Testis (tissue), 3 donors: ENCODE measurements around the gene MIPEP. TPM values are rescaled to one million over a fixed set of nuclear protein-coding genes. Genes with fewer than 3 reads are reported as not detected.

Experiments
- DNase-seq: peaks from one replicate; pipeline ENCODE4 v3.0.0-alpha.2; 2019
- H3K27ac ChIP-seq, 2 donors: fragments of 200-600 bp; sonication (generic); one replicate each; pipeline ENCODE4 v1.5.1; 2019
- H3K27me3 ChIP-seq: fragments of 200-600 bp; sonication (generic); one replicate; pipeline ENCODE4 v1.5.1; 2019
- H3K36me3 ChIP-seq: fragments of 200-600 bp; sonication (generic); one replicate; pipeline ENCODE4 v1.5.1; 2017; ENCODE audit warnings: low read depth; ENCODE audit errors: missing control alignments
- H3K4me1 ChIP-seq: fragments of 200-600 bp; sonication (generic); one replicate; pipeline ENCODE4 v1.5.1; 2019
- H3K4me3 ChIP-seq, 2 donors: fragments of 200-600 bp; sonication (generic); one replicate each; pipeline ENCODE4 v1.5.1; 2017 to 2019
- H3K9me3 ChIP-seq: fragments of 200-600 bp; sonication (generic); one replicate; pipeline ENCODE4 v1.5.1; 2017
- POLR2A ChIP-seq: fragments of 450-650 bp; IDR thresholded peaks from one replicate; pipeline ENCODE4 v1.6.1; 2017; ENCODE audit warnings: antibody characterized with exemption, mild to moderate bottlenecking, moderate library complexity
- WGBS, 2 donors: methylation state at CpG; one replicate each; pipeline ENCODE4 v1.1.5; 2018; 5-methylcytosine and 5-hydroxymethylcytosine counted together
- intact Hi-C: fragments of 100-400 bp; cut with DNase I; formaldehyde crosslinking; loops from one replicate; pipeline ENCODE4 v1.15.1; 2023; ENCODE audit warnings: low total_unique reads
- polyA plus RNA-seq: library from polyadenylated mRNA; stranded (reverse); fragments of 350-450 nt; fragmentation: Illumina TruSeq; extraction: RNeasy Lipid Tissue Mini Kit (QIAGEN cat#74804); gene quantifications from one replicate; pipeline ENCODE4 v1.2.3, GENCODE V29; 2014; ENCODE audit warnings: low read depth, low replicate concordance; ENCODE audit not compliant: insufficient read depth
- total RNA-seq, 2 donors: library from RNA; depleted of rRNA; stranded (reverse); fragments of >200 nt; gene quantifications; one replicate each; pipeline ENCODE4 v1.2.3, GENCODE V29; 2016
- TF ChIP-seq, protein P1 (sequence below), 3 experiments: fragments of 450-650 bp in 2 of 3; fragments of 200-600 bp in 1 of 3; sonication (generic) in 1 of 3; IDR thresholded peaks; one replicate each; pipeline ENCODE4 v1.5.1; 2016 to 2019; ENCODE audit warnings: antibody characterized with exemption in 3 of 3, mild to moderate bottlenecking in 2 of 3, moderate library complexity in 1 of 3

Gene MIPEP
- total and polyA plus RNA-seq, 3 donors from 2014 or later, result 25.7 to 29.4 (median 27.6) TPM

GRCh38 chr13:23715762-23716235 lies 173.4 kb downstream of the MIPEP start:
- H3K4me1 ChIP-seq, result no peaks in the 10 kb centered on the region
- H3K27ac ChIP-seq, result no peak overlapping the region
- WGBS, 2 donors, result 84 to 92% methylated on average over 4 to 11 of the region's 11 CpGs
- H3K9me3 ChIP-seq, result no peaks in the 10 kb centered on the region
- H3K27me3 ChIP-seq, result no peaks in the 10 kb centered on the region
- no peaks in the 10 kb centered on the region for H3K36me3 ChIP-seq
- intact Hi-C loops, result no loop called here
- no peak for DNase-seq
- TF ChIP-seq, protein P1, sequence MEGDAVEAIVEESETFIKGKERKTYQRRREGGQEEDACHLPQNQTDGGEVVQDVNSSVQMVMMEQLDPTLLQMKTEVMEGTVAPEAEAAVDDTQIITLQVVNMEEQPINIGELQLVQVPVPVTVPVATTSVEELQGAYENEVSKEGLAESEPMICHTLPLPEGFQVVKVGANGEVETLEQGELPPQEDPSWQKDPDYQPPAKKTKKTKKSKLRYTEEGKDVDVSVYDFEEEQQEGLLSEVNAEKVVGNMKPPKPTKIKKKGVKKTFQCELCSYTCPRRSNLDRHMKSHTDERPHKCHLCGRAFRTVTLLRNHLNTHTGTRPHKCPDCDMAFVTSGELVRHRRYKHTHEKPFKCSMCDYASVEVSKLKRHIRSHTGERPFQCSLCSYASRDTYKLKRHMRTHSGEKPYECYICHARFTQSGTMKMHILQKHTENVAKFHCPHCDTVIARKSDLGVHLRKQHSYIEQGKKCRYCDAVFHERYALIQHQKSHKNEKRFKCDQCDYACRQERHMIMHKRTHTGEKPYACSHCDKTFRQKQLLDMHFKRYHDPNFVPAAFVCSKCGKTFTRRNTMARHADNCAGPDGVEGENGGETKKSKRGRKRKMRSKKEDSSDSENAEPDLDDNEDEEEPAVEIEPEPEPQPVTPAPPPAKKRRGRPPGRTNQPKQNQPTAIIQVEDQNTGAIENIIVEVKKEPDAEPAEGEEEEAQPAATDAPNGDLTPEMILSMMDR (IDR thresholded peaks at IDR 0.05), result no peak
- no peak overlapping the region for H3K4me3 ChIP-seq

- intact Hi-C loops, result no loop called here
Observed at GRCh38 chr13:23715092-23715761, 174.0 kb downstream of the MIPEP start.

DNA sequence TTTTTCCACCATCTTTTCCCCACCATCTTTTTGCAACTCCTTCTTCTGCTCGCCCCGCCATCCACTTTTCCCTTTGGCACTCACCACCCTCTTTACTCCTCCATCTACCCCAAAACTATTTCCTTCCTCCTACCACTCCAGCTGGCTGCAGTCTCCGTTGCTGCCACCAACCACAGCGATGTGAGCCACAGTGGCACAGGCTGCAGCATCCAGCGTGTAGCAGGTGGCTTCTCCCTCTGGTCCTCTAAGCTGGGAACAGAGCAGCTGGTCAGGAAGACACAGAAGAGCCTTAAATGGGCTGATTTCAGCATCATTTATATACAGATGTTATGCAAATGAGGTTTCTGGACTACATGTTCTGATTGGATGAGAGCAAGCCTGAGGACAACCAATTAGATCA lies 174.5 kb downstream of the MIPEP start:
- TF ChIP-seq, protein P1 (IDR thresholded peaks at IDR 0.05), result no peak
- TF ChIP-seq POLR2A, result no peak
- no peak for DNase-seq
- Histone ChIP-seq H3K4me1 (no peaks in the 10 kb centered on the region), H3K4me3 (no peak overlapping the region), H3K36me3 (no peaks in the 10 kb centered on the region), H3K27me3 (no peaks in the 10 kb centered on the region), H3K27ac (no peak overlapping the region), H3K9me3 (no peaks in the 10 kb centered on the region)
- 51 to 68% methylated on average over 5 of the region's 5 CpGs for WGBS, 2 donors
- intact Hi-C loops, result no loop called here

More at GRCh38 chr13:23715092-23715761, 174.0 kb downstream of the MIPEP start:
- Histone ChIP-seq H3K27me3 (no peaks in the 10 kb centered on the region), H3K4me1 (no peaks in the 10 kb centered on the region), H3K9me3 (no peaks in the 10 kb centered on the region), H3K36me3 (no peaks in the 10 kb centered on the region), H3K27ac (no peak overlapping the region), H3K4me3 (no peak overlapping the region)
- no peak for DNase-seq
- no peak for TF ChIP-seq POLR2A
- TF ChIP-seq, protein P1 (IDR thresholded peaks at IDR 0.05), result no peak
- 80 to 95% methylated on average over 7 to 18 of the region's 19 CpGs for WGBS, 2 donors

DNA sequence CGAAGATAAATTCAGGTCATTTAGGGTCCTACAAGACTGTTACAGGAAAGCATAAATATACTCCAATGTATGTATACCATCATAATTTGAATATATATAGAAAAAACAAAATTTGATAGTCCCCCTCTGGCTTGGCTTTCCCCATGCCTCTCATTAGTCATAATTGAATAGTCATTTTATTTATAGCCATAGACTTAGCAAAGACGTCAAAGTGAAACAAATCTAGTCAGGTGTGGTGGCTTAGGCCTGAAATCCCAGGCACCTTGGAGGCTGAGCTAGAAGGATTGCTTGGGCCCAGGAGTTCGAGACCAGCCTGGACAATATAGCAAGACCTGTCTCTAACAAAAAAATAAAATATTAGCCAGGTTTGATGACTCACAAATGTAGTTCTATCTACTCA lies 177.8 kb downstream of the MIPEP start:
- DNase-seq, result no peak
- Histone ChIP-seq H3K4me1 (no peaks in the 10 kb centered on the region), H3K27ac (no peak overlapping the region), H3K36me3 (no peaks in the 10 kb centered on the region), H3K27me3 (no peaks in the 10 kb centered on the region), H3K4me3 (no peak overlapping the region), H3K9me3 (no peaks in the 10 kb centered on the region)
- intact Hi-C loops, result no loop called here
- WGBS, 2 donors, result 91 to 95% methylated on average over 3 of the region's 3 CpGs
- TF ChIP-seq, protein P1 (IDR thresholded peaks at IDR 0.05), result no peak
- no peak for TF ChIP-seq POLR2A

GRCh38 chr13:23710366-23710765 lies 178.8 kb downstream of the MIPEP start:
- intact Hi-C loops, result no loop called here

More at GRCh38 chr13:23710366-23710765, 178.8 kb downstream of the MIPEP start:
- no peaks in the 10 kb centered on the region for H3K36me3 ChIP-seq
- H3K27ac ChIP-seq, result no peak overlapping the region
- no peaks in the 10 kb centered on the region for H3K9me3 ChIP-seq
- DNase-seq, result no peak
- H3K27me3 ChIP-seq, result no peaks in the 10 kb centered on the region
- 90 to 92% methylated on average over 1 of the region's 1 CpG for WGBS, 2 donors
- TF ChIP-seq, protein P1 (IDR thresholded peaks at IDR 0.05), result no peak
- no peak for TF ChIP-seq POLR2A
- H3K4me1 ChIP-seq, result no peaks in the 10 kb centered on the region
- H3K4me3 ChIP-seq, result no peak overlapping the region
